GM03348 (cell line): ENCODE results near the gene MAMDC2.
A peak's percentile ranks its signal among the peaks of the same experiment; 100 is the strongest.

ENCODE experiments used
- DNase-seq: peaks from one replicate; pipeline ENCODE4 v3.0.0; 2012; ENCODE audit warnings: low spot score

MAMDC2 gene, protein sequence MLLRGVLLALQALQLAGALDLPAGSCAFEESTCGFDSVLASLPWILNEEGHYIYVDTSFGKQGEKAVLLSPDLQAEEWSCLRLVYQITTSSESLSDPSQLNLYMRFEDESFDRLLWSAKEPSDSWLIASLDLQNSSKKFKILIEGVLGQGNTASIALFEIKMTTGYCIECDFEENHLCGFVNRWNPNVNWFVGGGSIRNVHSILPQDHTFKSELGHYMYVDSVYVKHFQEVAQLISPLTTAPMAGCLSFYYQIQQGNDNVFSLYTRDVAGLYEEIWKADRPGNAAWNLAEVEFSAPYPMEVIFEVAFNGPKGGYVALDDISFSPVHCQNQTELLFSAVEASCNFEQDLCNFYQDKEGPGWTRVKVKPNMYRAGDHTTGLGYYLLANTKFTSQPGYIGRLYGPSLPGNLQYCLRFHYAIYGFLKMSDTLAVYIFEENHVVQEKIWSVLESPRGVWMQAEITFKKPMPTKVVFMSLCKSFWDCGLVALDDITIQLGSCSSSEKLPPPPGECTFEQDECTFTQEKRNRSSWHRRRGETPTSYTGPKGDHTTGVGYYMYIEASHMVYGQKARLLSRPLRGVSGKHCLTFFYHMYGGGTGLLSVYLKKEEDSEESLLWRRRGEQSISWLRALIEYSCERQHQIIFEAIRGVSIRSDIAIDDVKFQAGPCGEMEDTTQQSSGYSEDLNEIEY

DNA sequence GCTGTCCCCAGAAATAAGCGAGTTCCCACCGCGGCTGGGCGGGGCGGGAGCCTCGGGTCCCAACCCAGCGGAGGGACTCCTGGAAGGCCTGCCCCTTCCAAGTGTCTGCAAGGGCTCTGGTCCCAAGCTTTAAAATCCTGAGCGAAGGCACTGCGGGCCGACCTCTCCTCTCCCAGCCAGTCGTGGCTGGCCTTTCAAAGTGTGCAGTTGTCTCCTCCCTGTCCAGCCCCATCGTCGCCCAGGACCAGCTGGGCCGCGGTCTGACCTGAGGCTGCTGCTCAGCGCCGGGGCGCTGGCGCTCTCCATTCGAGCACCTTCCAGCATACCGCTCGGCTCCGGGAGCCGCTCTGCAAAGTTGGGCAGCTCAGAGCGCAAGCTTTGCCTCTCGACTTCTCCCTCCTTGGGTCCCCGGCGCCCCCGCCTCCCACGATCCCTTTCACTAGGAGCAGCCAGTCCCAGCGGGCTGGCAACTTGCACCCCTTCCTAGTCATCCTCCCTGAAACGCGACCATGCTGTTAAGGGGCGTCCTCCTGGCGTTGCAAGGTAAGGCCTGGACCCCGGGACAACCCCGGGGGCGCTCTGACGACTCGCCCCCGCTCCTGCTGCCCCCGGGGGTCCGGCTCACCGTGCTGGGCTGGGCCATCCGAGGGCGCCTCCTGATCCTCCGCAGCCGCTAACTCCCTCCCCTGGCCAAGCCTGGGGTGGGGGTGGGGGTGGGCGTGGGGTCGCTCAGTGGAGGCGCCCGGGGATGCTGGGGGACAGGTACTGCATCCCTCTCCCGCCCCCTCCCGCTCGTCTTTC lies at the start of gene MAMDC2:
TSS of gene MAMDC2 (plus strand) at position 160 of the 801 bp plus-strand sequence. CDS start at position 510, 350 bp downstream.
- DNase-seq = peak; percentile 67

DNA sequence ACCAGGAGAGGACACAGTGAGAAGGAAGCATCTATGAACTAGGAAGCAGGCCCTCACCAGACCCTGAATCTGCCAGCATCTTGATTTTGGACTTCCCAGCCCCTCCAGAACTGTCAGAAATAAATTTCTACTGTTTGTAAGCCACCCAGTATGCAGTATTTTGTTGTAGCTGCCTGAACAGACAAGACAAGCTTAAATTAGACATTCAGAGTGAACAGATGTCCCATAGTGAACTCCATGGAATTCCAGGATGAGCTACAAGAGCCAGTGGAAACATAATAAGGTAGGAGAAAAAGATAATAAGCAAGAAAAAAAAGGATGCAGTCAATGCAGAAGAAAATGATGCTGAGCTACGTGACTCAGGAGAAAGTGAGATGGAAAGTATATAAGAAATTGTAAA lies 47.8 kb upstream of the MAMDC2 start:
- DNase-seq = no peak

- DNase-seq = no peak
Observed at GRCh38 chr9:69996967-69997366, 46.7 kb upstream of the MAMDC2 start.

- DNase-seq = no peak
Observed at GRCh38 chr9:69997524-69997923, 46.1 kb upstream of the MAMDC2 start.

DNA sequence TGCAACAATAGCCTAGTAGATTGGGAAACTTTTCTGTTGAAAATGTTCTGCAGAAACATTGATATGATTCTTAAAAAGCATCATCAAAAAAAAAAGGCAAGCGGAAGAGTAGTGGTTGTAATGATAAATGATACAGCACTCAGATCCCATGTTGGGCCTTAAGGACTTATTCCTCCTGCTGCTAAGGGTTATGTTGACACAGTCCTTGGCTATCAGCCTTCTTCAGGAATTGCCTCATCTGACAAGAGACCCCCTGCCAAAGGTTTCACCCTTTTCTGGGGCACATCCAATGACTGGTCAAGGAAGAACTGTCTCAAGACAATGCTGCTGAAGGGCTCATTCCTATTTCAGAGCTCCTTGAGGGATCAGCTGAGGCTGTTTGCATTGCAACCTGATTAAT lies 44.3 kb upstream of the MAMDC2 start:
- no peak for DNase-seq

- no peak for DNase-seq
Observed at GRCh38 chr9:70000469-70000868, 43.2 kb upstream of the MAMDC2 start.

DNA sequence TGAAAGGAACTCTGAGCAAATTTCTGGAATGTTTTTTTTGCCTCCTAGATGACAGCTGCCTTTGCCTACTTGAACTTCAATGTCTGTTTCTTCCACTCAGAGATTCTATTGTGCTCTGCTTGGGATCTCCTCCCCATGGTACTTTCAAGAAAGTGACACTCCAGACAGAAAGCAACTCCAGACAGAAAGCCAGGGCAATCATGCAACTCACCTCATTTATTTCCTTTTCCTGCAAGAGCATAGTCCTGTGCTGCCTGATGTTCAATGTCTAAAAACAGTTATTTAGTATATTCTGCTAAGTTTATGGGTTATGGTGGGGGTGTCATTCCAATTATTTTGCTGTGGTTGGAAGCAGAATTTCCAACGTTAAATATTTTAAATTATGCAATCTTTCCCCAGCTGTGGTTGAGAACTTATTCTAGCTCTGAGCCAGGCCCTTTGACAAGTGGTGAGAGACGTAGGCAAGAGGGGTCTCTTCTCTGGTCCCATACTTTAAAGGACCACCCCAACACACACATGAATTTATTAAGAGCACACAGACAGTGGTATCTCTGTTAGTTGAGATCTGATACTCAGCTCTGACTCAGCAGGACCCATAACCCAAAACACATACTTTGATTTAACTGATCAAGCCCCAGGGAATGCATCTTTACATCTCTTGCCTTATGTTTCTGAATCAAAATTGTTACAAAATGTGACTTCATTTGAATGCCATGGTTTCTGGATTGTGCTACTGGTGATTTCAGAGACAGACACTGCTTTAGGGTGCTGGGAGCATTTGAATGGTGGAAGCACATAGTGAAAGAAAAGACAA lies 39.5 kb upstream of the MAMDC2 start:
- DNase-seq = peak; percentile 8

DNA sequence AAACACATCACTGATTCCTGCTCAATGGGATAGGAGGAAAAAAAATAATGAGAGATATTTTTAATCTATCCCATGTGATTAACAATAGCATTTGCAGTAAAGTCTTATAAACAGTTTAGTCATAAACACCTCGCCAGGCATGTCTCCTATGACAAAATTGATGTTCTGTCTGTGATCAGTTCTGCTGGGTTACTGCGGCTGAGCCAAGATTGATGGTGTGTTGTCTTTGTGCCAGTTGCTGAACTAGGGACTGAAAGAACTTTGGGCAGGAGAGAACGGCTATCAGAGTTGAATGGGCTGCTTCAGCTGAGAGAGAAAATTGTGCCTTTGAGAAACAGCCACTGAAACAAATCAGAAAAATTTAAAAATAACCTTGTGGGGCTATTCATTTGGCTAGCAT lies 37.3 kb upstream of the MAMDC2 start:
- no peak for DNase-seq

DNA sequence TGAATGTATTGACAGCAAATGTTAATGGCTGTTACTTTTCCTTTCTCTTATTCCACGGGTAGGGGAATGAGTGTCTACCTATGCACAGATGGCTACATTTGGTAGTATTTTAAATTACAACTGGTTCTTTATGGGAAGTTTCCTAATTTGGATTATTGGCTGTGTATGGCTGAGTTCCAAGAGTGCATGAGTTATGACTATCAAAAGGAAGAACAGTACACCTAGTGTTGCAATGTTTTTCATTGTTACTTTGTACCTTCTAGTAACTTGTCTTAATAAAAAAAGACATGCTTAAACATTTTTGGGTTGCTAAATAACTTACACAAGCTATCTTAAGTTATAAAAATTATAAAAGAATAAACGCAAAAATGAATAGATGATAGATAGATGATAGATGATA lies 35.8 kb upstream of the MAMDC2 start:
- no peak for DNase-seq

DNA sequence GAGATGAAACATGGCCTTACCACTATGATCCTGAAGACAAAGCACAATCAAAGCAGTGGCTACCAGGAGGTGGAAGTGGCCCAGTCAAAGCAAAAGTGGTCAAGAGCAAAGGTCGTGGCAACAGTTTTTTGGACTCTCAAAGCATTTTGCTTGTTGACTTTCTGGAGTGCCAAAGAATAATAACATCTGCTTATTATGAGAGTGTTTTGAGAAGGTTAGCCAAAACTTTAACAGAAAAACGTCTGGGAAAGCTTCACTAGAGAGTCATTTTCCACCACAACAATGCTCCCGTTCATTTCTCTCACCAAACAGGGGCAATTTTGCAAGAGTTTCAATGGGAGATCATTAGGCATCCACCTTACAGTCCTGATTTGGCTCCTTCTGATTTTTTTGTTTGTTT lies 33.6 kb upstream of the MAMDC2 start:
- DNase-seq = no peak

GRCh38 chr9:70011366-70011765 lies 32.3 kb upstream of the MAMDC2 start:
- DNase-seq = no peak

- DNase-seq = no peak
Observed at GRCh38 chr9:70012569-70012968, 31.1 kb upstream of the MAMDC2 start.

DNA sequence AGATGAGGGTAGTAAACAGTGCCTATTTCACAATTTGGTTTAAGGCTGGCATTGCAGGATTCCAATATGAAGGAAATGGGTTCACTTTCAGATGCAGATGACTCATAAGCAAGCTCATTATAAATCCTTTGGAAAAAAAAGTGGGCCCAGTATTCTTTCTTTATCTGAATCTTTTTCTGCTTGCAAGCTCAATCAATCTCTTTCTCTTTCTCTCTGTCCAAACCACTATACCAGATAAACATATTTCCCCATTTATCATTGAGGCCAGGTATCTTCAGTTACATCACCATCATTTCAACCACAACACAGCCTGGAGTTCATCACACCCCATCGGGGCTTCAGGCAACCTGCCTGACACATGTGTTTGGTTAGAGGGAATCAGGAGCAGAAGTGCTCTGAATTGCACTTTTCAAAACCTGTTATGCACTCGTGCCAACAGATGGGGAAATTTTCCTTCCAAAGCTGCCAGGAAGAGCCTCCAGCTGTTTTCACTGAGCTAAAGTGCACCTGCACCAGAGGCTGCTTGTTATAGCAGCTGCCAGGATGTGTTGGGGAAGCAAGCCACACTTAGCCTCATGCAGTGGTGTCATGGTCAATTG lies 30.0 kb upstream of the MAMDC2 start:
- peak; percentile 39 for DNase-seq

GRCh38 chr9:70015099-70015498 lies 28.5 kb upstream of the MAMDC2 start:
- no peak for DNase-seq

- DNase-seq = no peak
Observed at GRCh38 chr9:70020217-70020616, 23.4 kb upstream of the MAMDC2 start.

DNA sequence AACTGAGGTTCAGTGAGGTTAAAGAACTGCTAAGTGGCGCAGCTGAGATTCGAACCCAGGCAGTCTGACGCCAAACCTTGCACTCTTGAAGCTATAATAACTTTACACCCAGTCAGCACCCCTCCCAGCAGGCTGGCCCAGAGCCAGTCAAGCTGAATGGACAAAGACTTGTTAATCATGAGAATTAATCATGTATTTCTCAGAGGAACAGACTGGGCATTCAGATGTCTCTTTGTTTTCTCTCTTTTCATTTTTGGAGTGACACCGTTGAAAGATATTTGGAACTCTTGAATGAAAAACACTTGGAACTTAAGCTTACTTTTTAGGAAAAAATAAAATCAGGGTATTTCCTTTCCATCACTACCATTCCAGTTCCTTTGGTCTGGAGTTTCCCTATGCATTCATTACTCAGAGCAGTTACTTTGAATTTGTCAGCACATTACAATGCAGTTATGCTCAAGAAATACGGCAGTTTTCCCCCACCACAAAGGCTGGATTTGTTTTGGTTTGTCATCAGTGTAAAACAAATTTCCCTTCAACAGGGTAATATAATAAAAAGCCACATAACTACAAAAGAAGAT lies 22.6 kb upstream of the MAMDC2 start:
- DNase-seq = peak; percentile 70

GRCh38 chr9:70028287-70028686 lies 15.4 kb upstream of the MAMDC2 start:
- DNase-seq = no peak

DNA sequence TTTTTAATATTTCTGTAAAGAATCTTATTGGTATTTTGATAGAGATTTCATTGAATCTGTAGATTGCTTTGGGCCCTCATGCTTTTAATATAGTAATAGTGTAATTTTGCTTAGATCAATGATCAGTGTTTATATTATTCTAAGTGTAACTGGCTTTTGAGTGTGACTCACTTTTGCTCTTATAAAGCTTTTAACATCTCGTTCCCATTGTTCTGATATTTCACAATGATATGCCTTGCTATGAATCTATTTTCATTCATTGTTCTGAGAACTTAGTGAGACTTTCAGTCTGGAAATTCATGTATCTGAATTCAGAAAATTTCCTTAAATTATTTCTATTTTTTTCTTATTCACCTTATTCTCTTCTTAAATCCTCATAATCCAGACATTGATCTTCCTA lies 13.5 kb upstream of the MAMDC2 start:
- DNase-seq = no peak

DNA sequence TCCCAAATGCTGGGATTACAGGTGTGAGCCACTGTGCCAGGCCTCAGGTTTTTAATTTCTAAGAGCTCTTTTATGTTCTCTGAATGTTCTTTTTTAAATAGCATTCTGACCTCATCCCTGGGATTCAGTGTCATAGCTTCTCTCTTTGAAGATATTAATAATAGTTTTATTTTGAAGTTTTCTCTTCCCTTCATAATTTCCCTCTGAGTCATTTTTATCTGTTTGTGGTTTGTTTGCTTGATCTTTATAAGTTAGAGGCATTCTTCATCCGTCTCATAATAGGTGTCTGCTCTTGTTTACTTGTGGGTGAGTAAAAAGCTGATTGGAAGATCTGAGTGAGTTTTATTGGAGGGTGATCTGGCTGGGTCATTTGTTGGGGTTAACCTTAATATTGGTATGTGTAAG lies 12.5 kb upstream of the MAMDC2 start:
- no peak for DNase-seq

- DNase-seq = no peak
Observed at GRCh38 chr9:70034271-70034711, 9.4 kb upstream of the MAMDC2 start.

DNA sequence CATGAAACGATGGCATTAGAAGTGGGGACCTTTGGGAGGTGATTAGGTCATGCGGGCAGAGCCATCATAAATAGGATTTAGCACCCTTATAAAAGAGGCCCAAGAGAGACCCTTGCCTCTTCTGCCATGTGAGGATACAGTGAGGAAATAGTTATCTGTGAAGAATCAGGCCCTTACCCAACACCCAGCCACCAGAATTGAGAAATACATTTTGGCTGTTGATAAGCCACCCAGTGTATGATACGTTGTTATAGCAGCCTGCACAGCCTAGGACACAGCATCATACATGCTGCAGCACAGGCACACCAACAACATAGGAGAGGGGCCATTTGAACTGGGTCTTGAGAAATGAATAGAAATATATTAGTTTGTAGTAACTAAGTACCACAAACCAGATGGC lies 8.0 kb upstream of the MAMDC2 start:
- DNase-seq = no peak
